ENCODE results near the gene MAP3K7.
A peak's percentile ranks its signal among the peaks of the same experiment; 100 is the strongest.

The MAP3K7 gene

GRCh38 chr6:90479603-90479926 is 107.3 kb downstream of the MAP3K7 start:
- DNase-seq: no peak

GRCh38 chr6:90478789-90479602 is 107.9 kb downstream of the MAP3K7 start:
- peak; percentile 91 for DNase-seq

- no peak for DNase-seq
These were observed 108.6 kb downstream of the MAP3K7 start for GRCh38 chr6:90478278-90478677.

- no peak for DNase-seq
These were observed 109.5 kb downstream of the MAP3K7 start for GRCh38 chr6:90477366-90477765.

GRCh38 chr6:90472716-90473115 is 114.2 kb downstream of the MAP3K7 start:
- peak; percentile 26 for DNase-seq

GRCh38 chr6:90471263-90471662 is 115.6 kb downstream of the MAP3K7 start:
- no peak for DNase-seq

- DNase-seq: no peak
These were observed 117.0 kb downstream of the MAP3K7 start for GRCh38 chr6:90469906-90470305.

GRCh38 chr6:90468859-90469258 is 118.0 kb downstream of the MAP3K7 start:
- DNase-seq: no peak

GRCh38 chr6:90468080-90468479 is 118.8 kb downstream of the MAP3K7 start:
- peak; percentile 55 for DNase-seq

- no peak for DNase-seq
These were observed 119.3 kb downstream of the MAP3K7 start for GRCh38 chr6:90467546-90467945.

- peak; percentile 56 for DNase-seq
These were observed 120.5 kb downstream of the MAP3K7 start for GRCh38 chr6:90466154-90466940.

GRCh38 chr6:90465686-90466085 is 121.2 kb downstream of the MAP3K7 start:
- DNase-seq: no peak

- DNase-seq: no peak
These were observed 122.4 kb downstream of the MAP3K7 start for GRCh38 chr6:90464507-90464906.

GRCh38 chr6:90463874-90464273 is 123.0 kb downstream of the MAP3K7 start:
- DNase-seq: no peak
